Activated CD4-positive, alpha-beta T cell treated with anti-CD3 and anti-CD28 coated beads for 4 hours (primary cell): ENCODE data around the gene ADGRB2.

ENCODE experiments used
- DNase-seq, 2 donors: peaks; one replicate each; pipeline ENCODE4 v3.0.0-alpha.2; 2020

Gene ADGRB2

DNA sequence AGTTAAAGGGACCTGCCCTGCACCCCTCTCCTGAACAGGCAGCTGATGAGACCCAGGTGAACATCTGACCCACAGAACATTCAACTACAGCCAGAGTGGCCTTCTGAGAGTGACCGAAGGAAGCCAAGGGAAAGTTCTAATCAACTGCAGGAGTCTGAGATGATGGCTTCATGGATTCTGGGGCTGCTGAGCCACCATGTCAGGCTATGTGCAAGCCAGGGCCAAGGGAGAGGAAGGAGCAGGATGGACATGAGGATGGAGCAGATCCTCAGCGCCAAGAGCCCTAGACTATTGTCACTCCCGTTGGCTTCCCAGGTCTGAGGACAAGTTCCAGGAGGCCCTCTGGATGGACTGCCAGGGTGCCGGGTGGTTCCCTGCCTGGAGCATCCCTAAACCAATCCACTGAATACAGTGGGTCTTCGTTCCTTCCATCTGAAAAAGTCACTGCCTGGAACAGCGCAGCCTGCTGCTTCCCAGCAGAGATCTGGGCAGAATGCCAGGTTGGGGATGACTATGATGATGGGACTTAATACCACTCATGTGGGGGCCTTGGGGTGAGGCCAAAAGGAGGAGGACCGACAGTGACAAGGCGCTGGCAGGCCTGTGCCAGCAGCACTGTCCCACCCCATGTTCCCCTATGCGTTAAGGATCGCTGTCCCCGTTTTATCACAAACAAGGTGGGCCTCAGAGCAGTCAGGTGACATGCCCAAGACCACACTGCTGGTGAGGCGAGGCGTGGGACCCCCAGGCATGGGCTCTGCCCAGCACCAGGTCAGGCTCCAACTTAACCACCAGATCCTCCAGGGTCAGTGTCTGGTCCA is 31.9 kb upstream of the ADGRB2 start:
- DNase-seq: no peak

DNA sequence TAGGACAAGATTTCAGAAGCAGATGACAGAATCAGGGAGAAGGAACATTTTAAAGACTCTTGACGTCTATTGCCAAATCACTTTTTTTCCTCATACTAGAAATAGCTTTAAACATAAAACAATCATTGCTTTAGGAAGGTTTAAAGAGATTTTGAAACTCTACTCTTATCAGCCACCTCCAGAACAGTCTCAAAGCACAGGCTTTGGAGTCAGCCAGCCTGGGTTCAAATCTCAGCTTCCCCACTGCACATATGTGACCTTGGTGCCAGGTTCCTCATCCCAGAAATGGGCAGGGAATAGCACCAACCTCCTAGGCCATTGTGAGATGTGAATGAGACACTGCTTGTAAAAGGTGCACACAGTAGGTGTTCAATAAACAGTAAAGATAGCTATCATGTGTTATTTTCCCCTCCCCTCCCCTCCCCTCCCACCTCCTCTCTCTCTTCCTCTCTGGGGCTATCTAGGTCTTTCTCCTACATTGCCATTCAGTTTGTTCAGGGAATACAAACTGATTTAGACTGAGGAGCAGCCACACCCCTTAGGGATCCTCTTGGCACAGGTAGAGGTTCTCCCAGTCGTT is 31.0 kb upstream of the ADGRB2 start:
- DNase-seq: no peak

DNA sequence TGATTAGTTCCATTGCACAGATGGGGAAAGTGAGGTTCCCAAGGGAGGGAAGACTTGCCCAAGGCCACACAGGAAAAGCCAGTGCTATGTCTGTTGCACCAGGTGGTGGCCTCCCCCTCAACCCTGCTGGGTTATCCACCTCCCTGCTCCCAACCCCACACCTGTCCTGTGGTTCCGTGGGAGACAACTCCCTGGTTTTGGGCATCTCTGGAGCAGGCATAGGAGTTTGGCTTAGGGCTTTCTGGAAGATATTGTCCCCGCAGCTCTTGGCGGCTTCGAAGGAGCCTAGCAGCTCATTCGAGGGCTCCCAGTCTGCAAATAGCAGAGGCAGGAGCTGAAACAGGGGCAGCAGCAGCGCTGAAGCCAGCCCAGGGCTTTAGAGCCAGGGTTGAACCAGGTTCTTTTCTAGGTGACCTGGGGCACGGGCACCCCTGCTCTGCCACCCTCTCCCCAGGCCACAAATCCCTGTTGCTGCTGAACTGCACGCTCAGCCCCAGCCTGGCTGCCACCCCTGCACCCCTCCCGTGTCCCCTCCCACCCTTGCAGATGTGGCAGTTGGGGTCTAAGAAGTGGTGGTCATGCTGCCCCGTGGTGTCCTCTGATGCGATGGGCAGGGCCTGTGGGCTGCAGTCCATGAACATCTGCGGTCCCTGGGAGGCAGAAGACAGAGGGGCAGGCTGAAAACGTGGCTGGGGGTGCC is 29.6 kb upstream of the ADGRB2 start:
- DNase-seq: no peak

DNA sequence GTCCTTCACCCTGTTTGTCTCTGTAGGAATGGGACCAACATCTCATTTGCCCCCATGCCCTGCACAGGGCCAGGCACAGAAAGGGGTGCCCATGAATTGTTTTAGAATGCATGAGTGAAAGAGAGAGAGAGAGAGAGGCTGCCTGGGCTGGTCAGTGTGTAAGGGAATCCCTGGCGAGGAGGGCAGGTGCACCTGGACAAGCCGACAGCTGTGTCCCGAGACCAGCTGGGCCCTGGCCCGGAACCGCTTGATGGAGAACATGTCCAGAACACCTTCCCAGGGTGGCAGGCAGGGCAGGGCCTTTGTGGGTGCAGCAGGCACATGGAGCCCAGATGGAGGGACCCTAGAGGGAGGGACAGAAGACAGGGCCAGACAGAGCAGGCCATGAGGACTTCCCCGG is 28.9 kb upstream of the ADGRB2 start:
- no peak for DNase-seq

DNA sequence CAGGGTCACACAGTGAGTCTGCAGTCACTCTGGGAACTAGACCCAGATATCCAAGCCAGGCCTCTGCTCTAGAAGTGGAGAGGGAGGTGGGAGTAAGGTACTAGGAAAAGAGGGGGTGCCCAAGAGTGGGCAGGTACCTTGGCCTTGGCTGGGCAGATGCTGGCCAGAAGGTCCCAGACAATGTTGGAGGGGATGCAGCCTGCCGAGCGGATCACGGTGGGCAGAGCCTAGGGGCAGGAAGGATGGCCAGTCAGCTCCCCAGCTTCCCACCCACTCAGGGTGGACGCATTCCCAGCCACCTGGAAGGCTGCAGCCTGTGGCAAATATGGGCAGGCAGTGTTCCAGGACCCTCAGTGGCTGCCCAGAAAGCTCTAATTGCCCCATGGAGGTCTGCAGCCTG is 28.4 kb upstream of the ADGRB2 start:
- no peak for DNase-seq

DNA sequence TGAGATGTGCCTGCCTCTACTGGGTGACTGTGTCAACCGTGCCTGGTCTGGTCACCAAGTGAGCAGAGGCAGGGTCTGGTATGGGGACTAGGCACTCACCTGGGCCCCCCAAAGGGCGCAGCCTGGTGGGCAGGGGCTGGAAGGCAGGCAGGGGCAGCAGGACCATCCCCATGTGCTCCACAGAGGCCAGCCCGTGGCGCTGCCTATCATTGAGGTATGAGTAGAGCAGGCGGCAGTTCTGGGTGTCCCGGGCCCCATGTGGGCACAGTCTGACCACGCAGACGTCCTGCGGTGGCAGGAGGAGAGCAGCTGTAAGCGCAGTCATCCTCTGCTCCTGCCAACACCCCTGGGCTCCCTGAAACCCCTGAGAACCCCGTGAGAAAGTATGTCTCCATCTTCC is 28.0 kb upstream of the ADGRB2 start:
- no peak for DNase-seq

DNA sequence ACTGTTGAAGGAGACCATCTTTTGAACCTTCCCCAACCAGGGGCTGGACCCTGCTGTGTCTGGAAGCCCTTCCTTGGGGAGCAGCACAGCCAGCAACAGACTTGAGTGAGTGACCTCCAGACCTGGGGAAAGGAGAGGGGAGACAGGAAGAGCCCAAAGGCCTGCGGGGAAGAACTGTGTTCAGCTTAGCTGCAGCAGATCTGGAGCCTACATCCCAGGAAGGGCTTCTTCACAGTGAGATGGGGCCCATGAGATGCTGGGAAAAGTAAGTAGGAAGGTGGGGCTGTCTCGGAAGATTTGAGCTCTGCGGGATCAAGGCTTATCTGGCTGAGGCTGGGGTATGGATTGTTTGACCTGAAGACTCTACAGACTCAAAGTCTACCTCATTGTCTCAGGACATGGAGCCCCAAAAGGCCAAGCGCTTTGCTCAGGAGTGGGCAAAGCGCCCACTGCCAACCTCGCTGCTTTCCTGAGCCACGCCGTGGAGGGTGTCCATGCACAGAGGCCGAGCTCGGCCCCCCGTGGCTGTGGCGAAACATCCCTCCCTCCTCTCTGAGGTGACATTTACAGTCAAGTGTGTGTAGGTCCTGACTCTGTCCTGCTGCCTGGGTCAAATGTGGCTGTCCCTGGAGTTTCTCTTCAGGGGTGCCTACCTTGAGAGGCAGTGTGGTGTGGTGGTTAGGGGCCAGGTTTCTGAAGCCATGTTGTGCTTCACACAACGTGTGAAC is 27.2 kb upstream of the ADGRB2 start:
- no peak for DNase-seq

DNA sequence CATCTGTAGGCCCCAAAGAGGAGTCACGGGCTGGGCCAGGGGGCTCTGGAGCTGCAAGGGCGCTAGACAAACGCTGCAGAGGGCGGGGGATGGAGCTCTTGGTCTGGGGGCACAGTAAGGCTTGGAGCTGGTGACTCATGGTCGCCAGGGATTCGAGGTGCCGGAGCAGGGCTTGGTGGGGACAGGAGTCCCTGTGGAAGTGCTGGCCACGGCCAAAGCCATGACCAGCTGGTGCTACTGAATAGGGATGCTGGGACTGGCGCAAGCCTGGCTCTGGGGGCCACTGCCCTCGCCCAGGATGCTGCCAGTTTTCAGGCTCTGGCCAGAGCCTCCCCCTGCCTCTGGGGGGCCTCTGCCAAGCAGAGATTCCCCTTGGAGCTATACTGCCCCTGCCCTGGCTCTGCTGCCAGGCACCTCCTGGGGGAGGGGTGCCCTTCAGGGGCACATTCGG is 26.5 kb upstream of the ADGRB2 start:
- no peak for DNase-seq

DNA sequence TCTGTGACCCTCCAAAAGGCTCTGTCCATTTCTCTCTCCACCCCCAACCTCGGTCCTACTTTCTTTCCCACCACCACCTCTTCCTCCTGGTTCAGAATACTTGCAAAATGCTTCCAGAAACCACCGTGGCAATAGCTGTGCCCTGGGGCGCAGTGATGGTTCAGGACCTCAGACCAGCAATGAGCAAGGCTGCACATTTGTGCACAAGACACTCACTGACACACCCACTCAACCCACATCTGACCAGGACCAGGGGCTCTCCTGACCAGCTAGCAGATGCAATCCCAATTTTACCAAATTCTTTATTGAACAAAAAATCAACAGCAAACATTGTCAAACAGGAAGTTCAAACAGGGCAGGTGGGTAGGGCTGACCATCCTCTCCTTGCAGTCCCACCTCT is 26.0 kb upstream of the ADGRB2 start:
- no peak for DNase-seq

DNA sequence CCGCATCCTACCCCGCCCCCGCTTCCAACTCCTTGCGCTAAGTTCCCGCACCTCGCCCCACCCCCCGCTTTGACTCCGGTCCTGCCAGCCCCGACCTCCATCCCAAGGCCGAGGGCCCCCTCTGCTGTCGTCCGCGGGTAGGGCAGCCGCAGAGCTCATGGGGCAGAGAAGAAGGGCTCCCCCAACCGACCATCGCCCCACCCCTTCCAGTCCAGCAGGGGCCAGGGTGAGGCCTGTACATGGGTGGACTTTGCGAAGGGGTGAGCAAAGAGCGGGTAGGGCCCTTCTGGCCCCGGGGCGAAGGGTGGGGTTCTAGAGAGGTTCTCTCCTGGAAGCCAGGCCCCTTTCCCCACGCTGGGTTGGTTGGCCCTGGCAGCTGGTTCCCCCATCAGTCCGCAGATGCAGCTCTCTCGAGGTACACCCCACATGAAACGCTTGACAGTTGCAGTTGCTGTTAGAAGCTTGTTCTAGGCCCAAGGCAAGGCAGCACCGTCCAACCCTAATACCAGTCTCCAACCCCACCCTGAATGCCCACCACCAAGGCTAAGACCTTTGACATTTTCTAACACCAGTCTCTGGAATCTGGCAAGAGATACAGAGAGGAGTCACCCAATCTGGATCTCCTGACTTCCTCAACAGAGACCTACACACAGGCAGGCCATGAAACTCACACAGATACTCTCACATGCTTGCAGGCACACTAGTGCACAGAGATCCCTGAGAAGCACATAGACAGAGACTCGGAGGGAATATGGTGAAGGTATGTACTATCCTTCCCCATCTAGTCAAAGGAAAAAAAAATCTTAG is 25.3 kb upstream of the ADGRB2 start:
- DNase-seq: peak; percentile 90 to 98

DNA sequence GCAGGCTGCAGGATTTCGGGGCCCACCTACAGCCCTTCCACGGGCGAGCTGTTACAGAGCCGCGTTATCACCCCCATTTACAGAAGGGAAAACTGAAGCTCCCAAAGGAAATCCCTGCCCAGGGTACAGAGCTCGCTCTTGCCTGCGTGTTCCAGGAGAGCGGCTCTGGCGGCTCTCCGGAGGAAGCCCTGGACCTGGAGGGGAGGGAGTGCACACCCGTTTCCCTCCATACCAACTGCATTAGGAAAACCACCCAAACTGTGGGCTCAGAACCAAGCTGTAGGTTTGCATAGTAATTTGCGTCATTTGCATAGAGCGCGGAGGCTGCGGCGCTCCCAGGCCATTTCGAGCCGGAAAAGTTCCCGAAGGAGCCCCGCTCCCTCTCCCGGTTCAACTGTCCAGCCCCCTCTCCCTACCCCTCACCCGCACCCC is 24.7 kb upstream of the ADGRB2 start:
- DNase-seq: no peak

DNA sequence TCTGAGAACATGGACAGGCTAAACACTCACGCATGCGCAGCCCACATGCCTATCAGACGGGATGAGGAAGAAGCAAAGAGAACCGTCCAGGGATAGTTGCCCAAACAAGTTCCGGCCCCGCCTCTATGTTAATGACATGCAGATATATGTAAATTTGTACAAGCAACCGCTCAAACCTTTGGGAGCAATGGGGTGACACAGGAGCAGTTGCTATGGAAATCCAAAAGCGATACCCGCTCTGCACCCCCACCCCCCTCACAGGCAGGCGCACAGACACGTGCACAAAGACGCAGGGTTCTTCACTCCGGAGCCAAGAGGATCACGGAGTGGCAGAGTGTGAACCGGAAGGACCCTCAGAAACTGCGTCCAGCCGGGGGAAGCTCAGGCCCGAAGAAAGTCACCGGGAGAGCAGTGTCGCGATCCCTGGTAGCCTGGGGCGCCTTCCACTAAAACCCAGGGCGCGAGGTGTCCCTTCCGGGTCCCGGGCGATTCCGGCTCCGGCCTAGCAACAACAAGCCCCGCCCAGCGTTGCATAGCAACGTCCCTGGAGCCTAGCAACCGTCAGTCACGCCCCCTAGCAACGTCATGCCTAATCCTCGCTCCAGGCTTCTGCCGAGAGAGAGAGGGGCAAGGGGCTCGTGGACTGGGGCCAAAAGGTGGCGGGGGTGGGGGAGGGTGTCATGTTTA is 24.1 kb upstream of the ADGRB2 start:
- DNase-seq: peak; percentile 84 to 86

DNA sequence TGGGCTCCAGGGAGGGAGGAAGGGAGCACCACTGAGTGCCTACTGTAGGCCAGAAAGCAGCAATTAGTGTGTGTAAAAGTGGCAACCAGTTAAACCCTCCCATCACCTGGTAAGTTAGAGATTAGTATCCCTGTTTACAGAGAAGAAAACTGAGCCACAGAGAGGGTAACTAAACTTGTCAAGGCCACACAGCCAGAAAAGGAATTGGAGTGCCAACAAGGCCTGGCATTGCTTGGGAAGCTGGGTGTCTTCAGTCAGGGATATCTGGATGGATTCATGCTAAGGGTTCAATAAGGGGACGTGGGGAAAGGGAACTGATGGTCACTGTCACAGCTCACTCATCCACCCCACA is 23.6 kb upstream of the ADGRB2 start:
- DNase-seq: no peak

DNA sequence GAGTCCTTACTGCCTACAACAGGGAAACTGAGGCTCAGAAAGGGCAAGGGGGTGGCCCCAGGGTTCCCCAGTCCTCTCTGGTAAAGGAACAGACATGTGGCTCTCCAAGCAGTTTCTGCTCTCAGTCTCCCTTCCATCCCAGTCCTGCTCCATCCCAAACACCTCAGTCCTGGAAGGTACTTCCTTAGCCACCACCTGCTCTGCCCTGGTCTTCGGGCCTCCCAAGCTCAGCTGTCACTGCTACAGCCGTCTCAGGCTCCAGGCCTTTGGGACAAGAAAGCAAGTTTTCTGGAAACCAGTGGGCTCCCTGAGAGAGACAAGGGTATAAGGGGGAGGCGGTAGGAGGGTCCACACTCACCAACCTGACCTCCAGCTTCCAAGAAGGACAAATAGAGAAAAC is 23.1 kb upstream of the ADGRB2 start:
- DNase-seq: no peak

DNA sequence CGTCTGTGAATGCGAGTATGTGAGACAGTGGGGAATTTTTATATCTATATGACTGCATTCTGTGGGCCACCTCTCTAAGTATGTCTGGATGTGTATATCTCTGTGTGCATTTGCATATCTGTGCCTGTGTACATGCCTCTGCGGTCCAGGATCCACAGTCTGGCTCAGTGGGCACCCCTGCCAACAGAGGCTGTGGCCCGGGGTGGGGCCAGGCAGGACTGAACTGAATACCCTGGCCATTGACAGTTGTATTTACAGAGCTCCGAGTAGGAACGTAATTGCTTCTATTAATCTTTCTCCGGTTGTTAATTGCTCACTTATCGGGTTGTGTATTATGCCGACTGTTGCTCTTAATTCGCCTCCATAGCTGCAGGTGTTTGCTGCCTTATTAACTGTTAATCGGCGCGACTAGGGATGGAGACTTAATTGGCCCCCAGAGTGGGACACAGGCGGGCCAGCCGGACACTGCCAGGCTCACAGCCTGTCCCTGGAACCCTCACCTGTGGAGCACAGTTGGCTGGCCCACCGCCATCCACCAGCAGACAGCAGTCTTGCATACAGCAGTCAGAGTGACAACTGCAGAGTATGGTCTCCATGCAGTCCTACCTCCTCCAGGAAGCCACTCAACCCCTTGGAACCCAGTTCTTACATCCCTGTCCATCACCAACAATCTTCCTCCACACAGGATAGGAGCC is 22.4 kb upstream of the ADGRB2 start:
- no peak for DNase-seq

DNA sequence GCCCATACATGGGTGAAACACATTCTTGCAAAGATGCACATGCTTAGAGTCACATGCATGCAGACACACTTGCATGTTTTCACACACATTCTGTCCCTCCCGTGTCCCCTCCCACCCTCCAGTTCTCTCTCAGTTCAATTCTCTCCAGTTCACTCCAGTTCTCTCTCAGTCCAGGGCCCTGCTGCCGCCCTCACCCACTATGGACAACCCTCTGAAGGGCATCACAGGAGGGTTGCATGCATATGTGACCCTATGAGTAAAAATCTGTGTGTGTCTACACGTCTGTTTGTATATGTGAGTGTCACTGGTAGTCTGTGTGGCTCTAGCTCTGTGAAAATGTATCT is 21.8 kb upstream of the ADGRB2 start:
- DNase-seq: no peak

DNA sequence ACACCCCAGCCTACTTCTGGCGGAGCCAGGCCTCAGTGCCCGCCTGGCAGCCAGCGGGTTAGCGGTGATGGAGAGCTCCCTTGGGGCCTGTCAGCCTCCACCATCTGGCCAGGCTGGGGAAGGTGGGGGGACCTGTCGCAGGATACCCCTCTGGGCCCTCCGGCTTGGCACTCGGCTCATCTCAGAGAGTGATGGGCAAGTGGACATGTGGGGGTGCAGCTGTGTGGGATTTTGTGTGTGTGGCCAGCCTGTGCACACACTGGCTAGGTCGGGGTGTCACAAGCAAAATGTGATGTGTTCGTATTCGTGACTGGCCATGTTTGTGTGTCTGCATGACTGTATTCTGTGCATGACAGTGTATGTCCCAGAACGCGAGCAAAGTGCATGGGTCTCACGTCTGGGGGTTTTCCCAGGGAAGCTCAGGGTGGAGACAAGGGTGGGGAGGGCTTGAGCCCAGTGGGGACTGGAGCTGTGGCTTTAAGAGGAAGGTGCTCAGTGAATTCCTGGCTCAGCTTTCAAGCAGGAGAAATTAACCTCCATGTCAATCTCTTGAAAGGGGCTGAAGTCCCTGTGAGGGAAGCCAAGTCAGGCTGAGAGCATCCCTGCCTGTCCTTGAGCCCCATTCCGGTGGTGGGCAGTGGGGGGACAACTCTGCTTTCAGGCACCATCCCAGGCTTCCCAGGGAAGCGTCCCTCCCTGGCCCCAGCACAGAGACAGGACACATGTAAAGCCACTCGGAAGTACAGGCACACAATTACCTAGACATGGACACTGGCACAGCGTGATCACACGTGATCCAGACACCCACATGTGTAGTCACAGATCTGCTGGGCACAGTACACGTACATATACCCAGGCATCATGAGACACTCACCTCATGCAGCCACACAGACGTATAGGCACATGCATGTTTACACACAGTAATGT is 21.1 kb upstream of the ADGRB2 start:
- no peak for DNase-seq

DNA sequence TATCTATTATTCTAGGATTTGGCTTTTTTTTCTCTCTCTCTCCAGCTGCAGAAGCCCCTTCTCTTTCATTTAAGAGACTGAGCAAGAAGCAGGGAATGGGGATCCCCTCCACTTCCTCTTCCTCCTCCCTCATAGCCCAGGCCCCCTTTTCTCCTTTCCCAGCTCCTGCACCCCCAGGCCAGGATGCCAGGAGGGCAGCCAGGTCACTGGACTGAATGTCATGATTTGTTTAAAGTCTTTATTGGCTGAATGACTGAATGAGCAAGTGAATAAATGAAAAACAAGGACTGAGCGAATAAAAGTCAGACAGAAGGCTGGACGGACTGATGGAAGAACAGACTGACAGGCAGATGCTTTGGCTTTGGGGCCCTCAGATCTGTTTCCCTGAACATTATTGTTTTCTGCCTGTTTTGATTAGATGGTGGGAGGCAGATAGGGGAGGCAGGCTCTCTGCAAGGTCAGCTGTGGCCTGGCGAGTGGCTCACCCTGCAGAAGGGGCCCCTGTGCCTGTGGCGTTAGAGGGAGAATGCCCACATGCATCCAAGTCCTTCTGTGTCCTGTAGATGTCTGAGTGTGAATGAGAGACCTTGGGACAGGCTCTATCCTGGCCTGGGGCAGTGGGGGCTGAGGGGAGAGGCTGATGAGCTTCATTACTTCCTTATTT is 20.3 kb upstream of the ADGRB2 start:
- DNase-seq: no peak

DNA sequence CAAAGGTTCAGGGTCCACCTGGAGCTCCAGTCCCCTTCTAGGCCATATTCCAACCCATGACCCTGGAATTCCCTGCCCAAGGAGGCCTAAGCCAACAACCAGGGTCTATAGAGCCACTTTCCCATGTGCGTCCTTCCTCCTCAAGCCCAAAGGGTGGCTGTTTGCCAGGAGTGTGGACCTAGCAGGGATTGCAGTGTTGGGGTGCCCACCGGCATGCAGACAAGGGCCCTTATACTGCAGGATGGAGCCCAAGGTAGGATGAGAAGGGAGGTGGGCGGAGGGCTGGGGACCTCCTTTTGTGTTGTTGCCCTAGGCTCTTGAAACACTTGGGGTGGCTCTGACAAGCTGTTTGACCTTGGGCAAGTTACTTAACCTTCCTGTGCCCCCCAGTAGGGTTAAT is 19.7 kb upstream of the ADGRB2 start:
- no peak for DNase-seq
